CD14-positive monocyte (primary cell): ENCODE results near the gene EEFSEC. TPM values are rescaled to one million over a fixed set of nuclear protein-coding genes. Genes with fewer than 3 reads are reported as not detected.

Experiments used
- DNase-seq, 3 donors: peaks; one replicate each; pipeline ENCODE4 v3.0.0-alpha.2; 2011 to 2022
- H2AFZ ChIP-seq: 2 replicates; pipeline ENCODE4 v1.6.0; 2012; ENCODE audit warnings: mild to moderate bottlenecking, low read depth, low read length, inconsistent platforms; ENCODE audit not compliant: insufficient read depth, poor library complexity, severe bottlenecking
- H3K27ac ChIP-seq, 2 donors: 1 replicate in 1 of 2; 2 replicates in 1 of 2; pipeline ENCODE4 v1.5.1; 2012 to 2013; ENCODE audit warnings: low read length in 2 of 2, control low read depth in 1 of 2, inconsistent platforms in 1 of 2, low read depth in 1 of 2, mild to moderate bottlenecking in 1 of 2
- H3K27me3 ChIP-seq, 2 donors: one replicate each; pipeline versions ENCODE4 v1.6.0 to v1.6.1; 2011 to 2013; ENCODE audit warnings: low read length in 2 of 2; ENCODE audit not compliant: control insufficient read depth in 2 of 2, insufficient read depth in 2 of 2
- H3K36me3 ChIP-seq, 2 donors: replicated peaks in 1 of 2; 1 replicate in 1 of 2; 2 replicates in 1 of 2; pipeline versions ENCODE4 v1.5.1 to v1.6.1; 2012 to 2013; ENCODE audit warnings: low read length in 2 of 2, control low read depth in 1 of 2, inconsistent platforms in 1 of 2, mild to moderate bottlenecking in 1 of 2; ENCODE audit not compliant: insufficient read depth in 2 of 2, control insufficient read depth in 1 of 2
- H3K4me1 ChIP-seq, 2 donors: 1 replicate in 1 of 2; 2 replicates in 1 of 2; pipeline versions ENCODE4 v1.5.1 to v1.6.1; 2012 to 2013; ENCODE audit warnings: low read length in 2 of 2, control low read depth in 1 of 2, inconsistent platforms in 1 of 2, mild to moderate bottlenecking in 1 of 2, moderate library complexity in 1 of 2; ENCODE audit not compliant: insufficient read depth in 2 of 2, control insufficient read depth in 1 of 2
- H3K4me2 ChIP-seq: replicated peaks from 2 replicates; pipeline ENCODE3; 2012; ENCODE audit warnings: low read length, moderate library complexity, mild to moderate bottlenecking; ENCODE audit not compliant: poor library complexity, severe bottlenecking; ENCODE audit errors: extremely low read depth
- H3K4me3 ChIP-seq, 3 experiments: fragments of 200-600 bp in 1 of 3; sonication (generic) in 1 of 3; replicated peaks in 1 of 3; 1 replicate in 2 of 3; 2 replicates in 1 of 3; pipeline ENCODE4 v1.5.1; 2011 to 2013; ENCODE audit warnings: low read length in 3 of 3, mild to moderate bottlenecking in 3 of 3, control low read depth in 2 of 3, low read depth in 2 of 3, inconsistent platforms in 1 of 3, moderate library complexity in 1 of 3
- H3K79me2 ChIP-seq: 2 replicates; pipeline ENCODE4 v1.6.0; 2012; ENCODE audit warnings: mild to moderate bottlenecking, control low read depth, inconsistent platforms, low read length, moderate library complexity; ENCODE audit not compliant: insufficient read depth
- H3K9ac ChIP-seq: 2 replicates; pipeline ENCODE4 v1.6.0; 2017; ENCODE audit warnings: low read length, mild to moderate bottlenecking; ENCODE audit not compliant: insufficient read depth, poor library complexity, severe bottlenecking
- H3K9me3 ChIP-seq, 2 donors: replicated peaks in 1 of 2; 1 replicate in 1 of 2; 2 replicates in 1 of 2; pipeline versions ENCODE4 v1.5.1 to v1.6.1; 2012 to 2013; ENCODE audit warnings: low read length in 2 of 2, control low read depth in 1 of 2; ENCODE audit not compliant: control insufficient read depth in 1 of 2, insufficient read depth in 1 of 2
- H4K20me1 ChIP-seq: 2 replicates; pipeline ENCODE4 v1.6.0; 2012; ENCODE audit warnings: mild to moderate bottlenecking, low read length, control low read depth, moderate library complexity; ENCODE audit not compliant: insufficient read depth
- H3K27ac Mint-ChIP-seq, 7 donors: one replicate each; pipeline ENCODE4 v1.8.0; 2020; ENCODE audit warnings: mild to moderate bottlenecking in 7 of 7, mixed read lengths in 7 of 7, moderate library complexity in 6 of 7, inconsistent platforms in 2 of 7
- H3K27me3 Mint-ChIP-seq, 3 donors: one replicate each; pipeline ENCODE4 v1.8.0; 2021 to 2022; ENCODE audit warnings: low read depth in 3 of 3, mild to moderate bottlenecking in 3 of 3, mixed read lengths in 3 of 3, moderate library complexity in 3 of 3, inconsistent platforms in 1 of 3
- H3K36me3 Mint-ChIP-seq, 2 donors: one replicate each; pipeline ENCODE4 v1.8.0; 2020; ENCODE audit warnings: mixed read lengths in 2 of 2, inconsistent platforms in 1 of 2, mild to moderate bottlenecking in 1 of 2
- H3K4me1 Mint-ChIP-seq: one replicate; pipeline ENCODE4 v1.8.0; 2020; ENCODE audit warnings: mild to moderate bottlenecking, mixed read lengths
- H3K4me3 Mint-ChIP-seq, 2 donors: one replicate each; pipeline ENCODE4 v1.8.0; 2020; ENCODE audit warnings: mild to moderate bottlenecking in 2 of 2, mixed read lengths in 2 of 2, moderate library complexity in 1 of 2
- H3K9me3 Mint-ChIP-seq, 7 donors: one replicate each; pipeline ENCODE4 v1.8.0; 2020 to 2022; ENCODE audit warnings: mixed read lengths in 7 of 7, mild to moderate bottlenecking in 6 of 7, moderate library complexity in 6 of 7, inconsistent platforms in 2 of 7
- WGBS: methylation state at CpG from one replicate; pipeline ENCODE4 v1.1.5; 2013; ENCODE audit warnings: missing lambda C conversion rate; ENCODE audit not compliant: insufficient coverage; 5-methylcytosine and 5-hydroxymethylcytosine counted together
- intact Hi-C, 2 donors: fragments of 100-400 bp; cut with micrococcal nuclease; formaldehyde crosslinking; loops; one replicate each; pipeline versions ENCODE4 v1.15.0 to v1.15.1; 2023
- polyA plus RNA-seq, 3 donors: library from polyadenylated mRNA; depleted of rRNA in 1 of 3; unstranded in 2 of 3; stranded (reverse) in 1 of 3; fragments of 300-500 nt in 2 of 3; fragments of >200 nt in 1 of 3; fragmentation: Illumina TruSeq in 2 of 3; gene quantifications; 1 replicate in 2 of 3; 2 replicates in 1 of 3; pipeline ENCODE4 v1.2.3, GENCODE V29; 2012 to 2021
- TF ChIP-seq, protein P1 (sequence below): fragments of 200-600 bp; IDR thresholded peaks from one replicate; pipeline ENCODE4 v1.8.0; 2022; ENCODE audit warnings: antibody characterized with exemption, mild to moderate bottlenecking

The EEFSEC gene
- polyA plus RNA-seq, 3 donors, result 13.3 to 14.9 (median 14.9) TPM

GRCh38 chr3:128163432-128163831, 10.2 kb downstream of the EEFSEC start:
- H3K27me3 Mint-ChIP-seq, result peaks cover 0 to 1% (median 0%) of the 10 kb centered on the region in 3 donors
- H3K4me1 ChIP-seq, result peaks cover 9 to 10% of the 10 kb centered on the region in 2 donors

DNA sequence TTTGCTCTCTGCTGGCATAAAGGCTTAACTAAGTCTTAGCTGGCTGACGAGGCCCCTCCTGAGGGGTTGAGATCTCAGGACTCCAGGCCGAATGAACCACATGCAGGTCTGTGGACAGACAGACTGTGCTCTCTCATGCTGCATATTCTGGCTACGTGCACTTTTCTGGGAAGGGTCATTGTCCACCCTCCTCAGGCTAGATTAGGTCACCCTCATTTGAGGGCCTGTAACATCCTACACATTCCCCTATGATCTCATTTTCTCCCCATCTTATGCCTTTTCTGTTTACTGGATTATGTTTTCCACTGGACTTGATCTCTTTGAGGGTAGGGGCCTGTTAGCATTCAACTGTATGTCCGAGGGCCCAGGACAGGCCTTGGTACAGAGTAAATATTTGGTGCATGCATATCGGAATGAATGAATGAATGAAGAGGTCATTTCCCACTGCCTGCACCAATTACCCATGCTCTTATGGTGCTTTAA, 13.7 kb downstream of the EEFSEC start:
- no peak overlapping the region for H3K4me2 ChIP-seq
- H3K9ac ChIP-seq, result no peak overlapping the region
- H3K27ac ChIP-seq, result no peak overlapping the region
- no peaks in the 10 kb centered on the region for H3K9me3 ChIP-seq
- peaks cover 3 to 20% of the 10 kb centered on the region in 2 donors for H3K36me3 ChIP-seq
- no peak overlapping the region for H2AFZ ChIP-seq
- no peak for DNase-seq
- 100% methylated on average over 2 of the region's 5 CpGs for WGBS
- no peak overlapping the region for H3K4me3 Mint-ChIP-seq
- intact Hi-C loops, result no loop called here
- H3K27ac Mint-ChIP-seq, result no peak overlapping the region
- peaks cover 0 to 1% (median 0%) of the 10 kb centered on the region in 3 donors for H3K27me3 Mint-ChIP-seq
- H3K4me1 ChIP-seq, result peaks cover 20 to 22% of the 10 kb centered on the region in 2 donors
- H4K20me1 ChIP-seq, result peaks cover 42% of the 10 kb centered on the region
- peaks cover 29 to 31% of the 10 kb centered on the region in 2 donors for H3K36me3 Mint-ChIP-seq
- peaks cover 24% of the 10 kb centered on the region for H3K79me2 ChIP-seq
- no peak overlapping the region for H3K4me3 ChIP-seq
- TF ChIP-seq, protein P1, sequence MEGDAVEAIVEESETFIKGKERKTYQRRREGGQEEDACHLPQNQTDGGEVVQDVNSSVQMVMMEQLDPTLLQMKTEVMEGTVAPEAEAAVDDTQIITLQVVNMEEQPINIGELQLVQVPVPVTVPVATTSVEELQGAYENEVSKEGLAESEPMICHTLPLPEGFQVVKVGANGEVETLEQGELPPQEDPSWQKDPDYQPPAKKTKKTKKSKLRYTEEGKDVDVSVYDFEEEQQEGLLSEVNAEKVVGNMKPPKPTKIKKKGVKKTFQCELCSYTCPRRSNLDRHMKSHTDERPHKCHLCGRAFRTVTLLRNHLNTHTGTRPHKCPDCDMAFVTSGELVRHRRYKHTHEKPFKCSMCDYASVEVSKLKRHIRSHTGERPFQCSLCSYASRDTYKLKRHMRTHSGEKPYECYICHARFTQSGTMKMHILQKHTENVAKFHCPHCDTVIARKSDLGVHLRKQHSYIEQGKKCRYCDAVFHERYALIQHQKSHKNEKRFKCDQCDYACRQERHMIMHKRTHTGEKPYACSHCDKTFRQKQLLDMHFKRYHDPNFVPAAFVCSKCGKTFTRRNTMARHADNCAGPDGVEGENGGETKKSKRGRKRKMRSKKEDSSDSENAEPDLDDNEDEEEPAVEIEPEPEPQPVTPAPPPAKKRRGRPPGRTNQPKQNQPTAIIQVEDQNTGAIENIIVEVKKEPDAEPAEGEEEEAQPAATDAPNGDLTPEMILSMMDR, result no peak
- no peaks in the 10 kb centered on the region for H3K27me3 ChIP-seq
- peaks cover 26% of the 10 kb centered on the region for H3K4me1 Mint-ChIP-seq
- peaks cover 0 to 1% (median 0%) of the 10 kb centered on the region in 7 donors for H3K9me3 Mint-ChIP-seq

More at GRCh38 chr3:128163432-128163831, 10.2 kb downstream of the EEFSEC start:
- Histone ChIP-seq H3K27me3 (no peaks in the 10 kb centered on the region), H3K79me2 (peaks cover 18% of the 10 kb centered on the region), H3K36me3 (peaks cover 6 to 32% of the 10 kb centered on the region in 2 donors), H4K20me1 (peaks cover 22% of the 10 kb centered on the region), H3K4me2 (no peak overlapping the region), H3K9me3 (no peaks in the 10 kb centered on the region), H3K4me3 (no peak overlapping the region), H2AFZ (no peak overlapping the region), H3K27ac (no peak overlapping the region), H3K9ac (no peak overlapping the region)
- TF ChIP-seq, protein P1, result no peak
- no peak for DNase-seq
- Mint-ChIP-seq H3K4me1 (peaks cover 12% of the 10 kb centered on the region), H3K36me3 (peaks cover 50% of the 10 kb centered on the region in 2 donors), H3K4me3 (no peak overlapping the region), H3K9me3 (peaks cover 0 to 1% (median 0%) of the 10 kb centered on the region in 7 donors), H3K27ac (peak overlapping the region in 1 of 7 donors; percentile 67)
- intact Hi-C loops, result no loop called here
- WGBS, result 80% methylated on average over 5 of the region's 5 CpGs
